Spleen (tissue), 7 donors: ENCODE measurements around the gene GABBR1.

Source experiments
- POLR2A ChIP-seq, 3 donors: fragments of 450-650 bp; IDR thresholded peaks; one replicate each; pipeline ENCODE4 v1.5.1; 2017; ENCODE audit warnings: antibody characterized with exemption in 3 of 3, mild to moderate bottlenecking in 1 of 3
- TF ChIP-seq, protein P1 (sequence below), 11 experiments: fragments of 200-600 bp in 7 of 11; fragments of 450-650 bp in 4 of 11; sonication (generic) in 4 of 11; IDR thresholded peaks in 8 of 11; conservative IDR thresholded peaks in 3 of 11; 1 replicate in 7 of 11; 2 replicates in 4 of 11; pipeline versions ENCODE4 v1.4.0 to v1.8.0; 2016 to 2021; ENCODE audit warnings: antibody characterized with exemption in 11 of 11, inconsistent platforms in 4 of 11, mild to moderate bottlenecking in 1 of 11
- donor health status: DM: no; HTN: no; CAD: no; lungs with moderate emphysema.
- donor health status: DM: no; HTN: no; CAD: no.
- donor health status: DM: no; HTN: no; CAD: no.

DNA sequence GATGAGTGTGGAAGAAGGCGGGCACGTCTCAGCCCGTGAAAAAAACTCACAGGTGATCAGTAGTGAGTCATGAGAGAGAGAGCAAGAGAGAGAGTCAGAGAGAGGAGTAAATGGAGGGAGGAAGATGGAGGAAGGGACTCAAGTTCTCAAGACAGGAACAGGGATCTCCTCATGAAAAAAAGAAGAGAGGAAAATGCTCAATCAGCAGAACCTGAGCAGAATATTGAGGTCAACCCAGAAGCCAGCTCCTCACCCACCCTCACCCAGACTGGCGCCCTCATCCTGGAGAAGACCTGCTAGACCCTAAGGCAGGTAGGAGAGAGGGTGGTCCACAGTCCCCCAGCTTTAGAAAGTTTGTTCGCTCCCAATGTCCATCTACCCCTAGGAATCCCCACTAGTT is 78.2 kb downstream of the GABBR1 start:
- TF ChIP-seq, protein P1, sequence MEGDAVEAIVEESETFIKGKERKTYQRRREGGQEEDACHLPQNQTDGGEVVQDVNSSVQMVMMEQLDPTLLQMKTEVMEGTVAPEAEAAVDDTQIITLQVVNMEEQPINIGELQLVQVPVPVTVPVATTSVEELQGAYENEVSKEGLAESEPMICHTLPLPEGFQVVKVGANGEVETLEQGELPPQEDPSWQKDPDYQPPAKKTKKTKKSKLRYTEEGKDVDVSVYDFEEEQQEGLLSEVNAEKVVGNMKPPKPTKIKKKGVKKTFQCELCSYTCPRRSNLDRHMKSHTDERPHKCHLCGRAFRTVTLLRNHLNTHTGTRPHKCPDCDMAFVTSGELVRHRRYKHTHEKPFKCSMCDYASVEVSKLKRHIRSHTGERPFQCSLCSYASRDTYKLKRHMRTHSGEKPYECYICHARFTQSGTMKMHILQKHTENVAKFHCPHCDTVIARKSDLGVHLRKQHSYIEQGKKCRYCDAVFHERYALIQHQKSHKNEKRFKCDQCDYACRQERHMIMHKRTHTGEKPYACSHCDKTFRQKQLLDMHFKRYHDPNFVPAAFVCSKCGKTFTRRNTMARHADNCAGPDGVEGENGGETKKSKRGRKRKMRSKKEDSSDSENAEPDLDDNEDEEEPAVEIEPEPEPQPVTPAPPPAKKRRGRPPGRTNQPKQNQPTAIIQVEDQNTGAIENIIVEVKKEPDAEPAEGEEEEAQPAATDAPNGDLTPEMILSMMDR (IDR thresholded peaks at IDR 0.05 in 8 of 11, conservative IDR thresholded peaks at IDR 0.05 in 3 of 11) = no peak
- no peak for TF ChIP-seq POLR2A (IDR thresholded peaks at IDR 0.05)
